ENCODE results near the gene LRRC7. TPM values are rescaled to one million over a fixed set of nuclear protein-coding genes. Genes with fewer than 3 reads are reported as not detected.

The LRRC7 gene
- total RNA-seq, 4 donors from 2014 or later, result 0.62 to 2.1 (median 1.3) TPM

- no peaks in the 10 kb centered on the region for H3K9me3 ChIP-seq
- no peak overlapping the region for H3K27ac ChIP-seq
- intact Hi-C loops (cut with DNase I; ENCODE audit: low total_unique reads) (no loop called here), in situ Hi-C loops (cut with MboI; ENCODE audit: low sequenced_read_pairs in 4 of 4) (no loop called here)
- no peak for ATAC-seq
- H3K4me3 ChIP-seq, result no peak overlapping the region
- H3K4me1 ChIP-seq, result no peaks in the 10 kb centered on the region
- TF ChIP-seq, protein P1, sequence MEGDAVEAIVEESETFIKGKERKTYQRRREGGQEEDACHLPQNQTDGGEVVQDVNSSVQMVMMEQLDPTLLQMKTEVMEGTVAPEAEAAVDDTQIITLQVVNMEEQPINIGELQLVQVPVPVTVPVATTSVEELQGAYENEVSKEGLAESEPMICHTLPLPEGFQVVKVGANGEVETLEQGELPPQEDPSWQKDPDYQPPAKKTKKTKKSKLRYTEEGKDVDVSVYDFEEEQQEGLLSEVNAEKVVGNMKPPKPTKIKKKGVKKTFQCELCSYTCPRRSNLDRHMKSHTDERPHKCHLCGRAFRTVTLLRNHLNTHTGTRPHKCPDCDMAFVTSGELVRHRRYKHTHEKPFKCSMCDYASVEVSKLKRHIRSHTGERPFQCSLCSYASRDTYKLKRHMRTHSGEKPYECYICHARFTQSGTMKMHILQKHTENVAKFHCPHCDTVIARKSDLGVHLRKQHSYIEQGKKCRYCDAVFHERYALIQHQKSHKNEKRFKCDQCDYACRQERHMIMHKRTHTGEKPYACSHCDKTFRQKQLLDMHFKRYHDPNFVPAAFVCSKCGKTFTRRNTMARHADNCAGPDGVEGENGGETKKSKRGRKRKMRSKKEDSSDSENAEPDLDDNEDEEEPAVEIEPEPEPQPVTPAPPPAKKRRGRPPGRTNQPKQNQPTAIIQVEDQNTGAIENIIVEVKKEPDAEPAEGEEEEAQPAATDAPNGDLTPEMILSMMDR (IDR thresholded peaks at IDR 0.05 in 4 of 5, conservative IDR thresholded peaks at IDR 0.05 in 1 of 5), result no peak
- no peak for TF ChIP-seq POLR2A (IDR thresholded peaks at IDR 0.05)
- DNase-seq, result no peak
- H3K36me3 ChIP-seq, result peaks cover 0 to 9% of the 10 kb centered on the region in 2 donors
- H3K27me3 ChIP-seq, result no peaks in the 10 kb centered on the region
These were observed 588.9 kb downstream of the LRRC7 start for GRCh38 chr1:70156529-70157120.

- Histone ChIP-seq H3K27ac (no peak overlapping the region), H3K36me3 (peaks cover 0 to 19% of the 10 kb centered on the region in 2 donors), H3K27me3 (no peaks in the 10 kb centered on the region), H3K4me3 (no peak overlapping the region), H3K9me3 (no peaks in the 10 kb centered on the region), H3K4me1 (no peaks in the 10 kb centered on the region)
- in situ Hi-C loops (cut with MboI; ENCODE audit: low sequenced_read_pairs in 4 of 4), result no loop called here
- DNase-seq (no peak), ATAC-seq (no peak)
- intact Hi-C loops (cut with DNase I; ENCODE audit: low total_unique reads), result no loop called here
- TF ChIP-seq POLR2A (IDR thresholded peaks at IDR 0.05), result no peak
- TF ChIP-seq, protein P1 (IDR thresholded peaks at IDR 0.05 in 4 of 5, conservative IDR thresholded peaks at IDR 0.05 in 1 of 5), result no peak
These were observed 596.6 kb downstream of the LRRC7 start for GRCh38 chr1:70164350-70164749.

DNA sequence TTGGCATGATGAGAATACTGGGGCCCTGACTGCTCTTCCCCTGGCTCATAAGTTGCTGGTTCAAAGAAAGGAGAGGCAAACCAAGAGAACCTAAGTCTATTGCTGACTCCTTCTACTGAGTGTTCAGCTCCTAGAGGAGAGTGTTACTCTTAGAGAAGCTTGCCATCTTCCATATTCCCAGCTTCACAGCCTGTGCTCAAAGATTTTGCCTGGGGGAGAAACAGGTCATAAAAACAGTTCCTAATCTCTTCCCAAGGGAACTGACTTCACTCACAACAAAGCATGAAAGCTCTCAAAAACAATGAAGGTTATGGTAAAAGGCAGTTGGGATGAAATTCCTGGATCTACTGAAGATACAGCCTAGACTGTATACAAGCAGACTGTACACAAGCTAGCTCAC lies 600.6 kb downstream of the LRRC7 start:
- Histone ChIP-seq H3K27ac (no peak overlapping the region), H3K4me1 (no peaks in the 10 kb centered on the region), H3K27me3 (no peaks in the 10 kb centered on the region), H3K4me3 (no peak overlapping the region), H3K36me3 (peaks cover 0 to 9% of the 10 kb centered on the region in 2 donors), H3K9me3 (no peaks in the 10 kb centered on the region)
- ATAC-seq (no peak), DNase-seq (no peak)
- intact Hi-C loops (cut with DNase I; ENCODE audit: low total_unique reads), result no loop called here
- in situ Hi-C loops (cut with MboI; ENCODE audit: low sequenced_read_pairs in 4 of 4), result no loop called here
- TF ChIP-seq, protein P1 (IDR thresholded peaks at IDR 0.05 in 4 of 5, conservative IDR thresholded peaks at IDR 0.05 in 1 of 5), result no peak
- TF ChIP-seq POLR2A (IDR thresholded peaks at IDR 0.05), result no peak

GRCh38 chr1:70169018-70169839 lies 601.5 kb downstream of the LRRC7 start:
- Histone ChIP-seq H3K4me3 (no peak overlapping the region), H3K36me3 (peaks cover under 1 to 9% of the 10 kb centered on the region in 2 donors), H3K27ac (no peak overlapping the region), H3K9me3 (no peaks in the 10 kb centered on the region), H3K27me3 (no peaks in the 10 kb centered on the region), H3K4me1 (no peaks in the 10 kb centered on the region)
- in situ Hi-C loops (cut with MboI; ENCODE audit: low sequenced_read_pairs in 4 of 4) (no loop called here), intact Hi-C loops (cut with DNase I; ENCODE audit: low total_unique reads) (no loop called here)
- no peak for ATAC-seq
- no peak for DNase-seq
- no peak for TF ChIP-seq POLR2A (IDR thresholded peaks at IDR 0.05)
- TF ChIP-seq, protein P1 (IDR thresholded peaks at IDR 0.05 in 4 of 5, conservative IDR thresholded peaks at IDR 0.05 in 1 of 5), result no peak

Measured in gastrocnemius medialis (tissue), 4 donors.